ENCODE measurements around the gene PSD4.

The PSD4 gene

DNA sequence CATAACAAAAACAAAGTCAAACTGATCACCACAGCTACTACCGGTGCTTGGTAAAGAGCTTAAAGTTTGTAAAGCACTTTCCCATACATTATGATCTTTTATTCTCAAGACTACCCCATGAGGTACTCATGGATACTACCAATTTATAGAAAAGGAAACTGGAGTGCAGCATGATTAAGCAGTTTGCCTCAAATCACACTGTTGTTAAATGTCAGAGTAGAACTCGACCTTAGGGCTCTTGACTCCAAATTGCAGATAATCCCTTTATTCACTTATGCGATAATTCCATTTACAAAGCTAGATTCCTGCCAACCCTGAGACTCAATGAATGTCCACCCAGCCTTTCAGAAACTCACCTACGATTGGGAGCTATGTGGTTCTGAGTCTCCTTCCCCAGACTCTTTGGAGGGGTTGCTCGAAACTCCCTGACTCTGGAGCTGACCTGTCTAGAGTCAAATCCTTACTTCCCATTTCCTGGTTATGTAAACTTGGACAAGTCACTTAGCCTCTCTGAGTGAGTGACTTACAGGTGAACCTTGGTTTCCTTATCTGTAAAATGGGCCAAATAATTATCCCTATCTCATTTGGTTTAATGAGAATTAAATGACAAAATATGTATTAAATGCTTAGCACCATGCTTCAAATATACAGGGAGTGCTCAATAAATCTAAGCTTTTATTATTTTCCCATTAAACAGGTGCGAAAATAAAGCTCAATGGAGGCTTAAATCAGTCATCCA, 47.4 kb downstream of the PSD4 start:
- H3K9me3 Mint-ChIP-seq: no peaks in the 10 kb centered on the region
- no peaks in the 10 kb centered on the region for H3K36me3 Mint-ChIP-seq (ENCODE audit: low read depth)
- H3K4me1 Mint-ChIP-seq (ENCODE audit: low read depth): peaks cover 19% of the 10 kb centered on the region
- no peak overlapping the region for H3K27ac Mint-ChIP-seq
- no peak overlapping the region for H3K4me3 Mint-ChIP-seq
- no peaks in the 10 kb centered on the region for H3K27me3 Mint-ChIP-seq

DNA sequence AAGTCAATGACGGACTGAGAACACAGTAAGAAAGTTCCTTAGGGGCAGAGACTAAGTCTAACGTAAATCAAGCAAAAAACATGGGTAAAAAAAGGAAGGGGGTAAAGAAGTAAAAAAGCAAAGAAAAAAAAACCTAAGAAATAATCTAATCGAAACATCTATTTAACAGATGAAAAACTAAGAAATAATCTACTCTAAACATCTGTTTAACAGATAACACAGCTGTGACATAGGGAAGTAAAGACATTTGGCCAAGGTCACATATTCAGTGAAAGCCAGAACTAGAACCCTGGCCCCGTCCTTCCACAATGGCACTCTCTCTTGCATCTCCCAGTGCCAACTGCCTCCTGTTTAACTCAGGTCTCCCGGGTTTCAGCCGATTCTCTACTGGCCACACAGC, 48.1 kb downstream of the PSD4 start:
- Mint-ChIP-seq H3K27ac (no peak overlapping the region), H3K4me3 (no peak overlapping the region), H3K36me3 (ENCODE audit: low read depth) (no peaks in the 10 kb centered on the region), H3K9me3 (no peaks in the 10 kb centered on the region), H3K4me1 (ENCODE audit: low read depth) (peaks cover 19% of the 10 kb centered on the region), H3K27me3 (no peaks in the 10 kb centered on the region)

DNA sequence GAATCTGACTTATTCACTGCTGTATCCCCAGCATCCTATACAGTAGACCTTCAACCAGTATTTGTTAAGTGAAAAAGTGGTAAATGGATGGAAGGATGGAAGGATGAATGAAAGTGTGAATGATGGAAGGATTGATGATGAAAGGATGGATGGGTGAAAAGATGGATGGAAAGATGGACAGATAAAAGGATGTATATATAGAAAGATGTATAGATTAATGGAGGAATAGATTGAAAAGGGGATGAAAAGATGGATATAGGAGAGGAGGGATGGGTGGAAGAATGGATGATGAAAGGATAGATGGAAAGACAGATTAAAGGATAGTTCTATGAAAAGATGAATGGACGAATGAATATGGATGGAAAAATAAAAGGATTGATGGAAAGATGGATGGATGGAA, 50.0 kb downstream of the PSD4 start:
- Mint-ChIP-seq H3K36me3 (ENCODE audit: low read depth) (no peaks in the 10 kb centered on the region), H3K4me3 (no peak overlapping the region), H3K27ac (no peak overlapping the region), H3K4me1 (ENCODE audit: low read depth) (peaks cover under 1% of the 10 kb centered on the region), H3K27me3 (no peaks in the 10 kb centered on the region), H3K9me3 (no peaks in the 10 kb centered on the region)

DNA sequence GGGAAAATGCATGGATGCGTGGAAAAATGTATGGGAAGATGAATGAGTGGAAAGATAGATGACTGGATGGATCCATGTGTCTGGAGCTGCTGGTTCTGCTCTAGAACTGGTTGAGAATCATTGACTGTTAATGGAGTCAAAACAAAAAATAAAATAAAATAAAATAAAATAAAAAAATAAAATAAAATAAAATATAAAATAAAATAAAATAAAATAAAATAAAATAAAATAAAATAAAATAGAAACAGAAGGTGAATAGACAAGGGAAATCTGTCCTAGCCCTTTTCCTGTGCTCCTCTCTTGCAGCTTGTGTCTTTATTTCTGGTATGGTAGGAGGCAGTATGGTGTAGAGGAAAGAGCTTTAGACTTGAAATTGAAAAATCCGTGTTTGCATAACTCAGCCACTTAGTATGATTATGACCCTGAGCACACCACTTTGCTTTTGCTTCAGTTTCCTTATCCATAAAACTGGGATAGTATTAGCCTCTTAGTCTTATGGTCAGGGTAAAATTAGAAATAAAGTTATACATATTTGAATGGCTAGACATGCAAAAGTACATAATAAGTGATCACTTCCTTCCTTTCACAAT, 51.0 kb downstream of the PSD4 start:
- Mint-ChIP-seq H3K36me3 (ENCODE audit: low read depth) (no peaks in the 10 kb centered on the region), H3K9me3 (no peaks in the 10 kb centered on the region), H3K4me1 (ENCODE audit: low read depth) (no peaks in the 10 kb centered on the region), H3K27me3 (no peaks in the 10 kb centered on the region), H3K4me3 (no peak overlapping the region), H3K27ac (no peak overlapping the region)

DNA sequence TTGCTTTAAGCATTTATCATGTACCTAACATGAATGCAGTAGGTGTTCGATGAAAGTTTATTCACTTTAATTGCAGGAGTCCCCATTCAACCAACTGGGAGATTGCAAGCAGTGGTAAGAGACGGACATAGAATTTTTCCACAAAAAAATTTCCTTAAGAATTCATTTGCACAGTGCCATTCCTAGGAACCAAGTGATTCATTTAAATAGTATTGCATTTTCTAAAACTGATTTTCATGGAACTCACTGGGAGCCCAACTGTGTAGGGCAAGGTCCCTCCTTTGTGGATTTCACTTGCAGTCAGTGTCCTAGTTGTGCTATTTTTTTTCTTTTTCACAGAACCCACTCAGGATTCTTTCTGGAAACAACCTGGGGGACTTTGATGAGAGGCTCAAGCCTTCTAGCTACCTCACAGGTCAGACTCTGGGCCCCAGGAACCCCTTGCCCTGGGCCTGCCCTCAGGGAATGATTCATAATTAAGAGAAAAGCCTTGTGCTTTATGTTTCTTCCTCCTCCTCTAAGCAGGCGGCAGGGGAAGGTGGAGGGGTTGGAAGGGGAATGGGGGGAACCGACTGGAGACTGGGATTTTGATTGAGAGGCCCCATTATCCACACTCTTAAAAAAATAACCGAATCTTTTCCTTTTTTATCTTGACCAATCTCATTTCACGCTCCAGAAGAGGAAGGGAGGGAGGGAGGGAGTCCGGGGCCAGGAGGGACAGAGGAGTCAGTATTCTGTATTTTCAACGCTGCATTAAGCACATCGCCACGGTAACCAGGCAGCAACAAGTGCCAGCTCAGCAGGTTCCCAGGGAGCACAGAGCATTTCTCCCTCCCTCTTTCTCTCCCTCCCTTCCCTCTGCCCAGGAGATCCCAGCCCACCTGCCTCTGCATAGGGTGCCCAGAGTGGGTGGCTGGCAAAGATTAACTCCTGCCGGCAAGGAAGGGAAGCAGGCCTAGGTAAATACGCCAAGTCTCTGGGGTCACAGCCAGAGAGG, 51.8 kb downstream of the PSD4 start:
- H3K27ac Mint-ChIP-seq: no peak overlapping the region
- H3K36me3 Mint-ChIP-seq (ENCODE audit: low read depth): no peaks in the 10 kb centered on the region
- peaks cover 6% of the 10 kb centered on the region for H3K4me1 Mint-ChIP-seq (ENCODE audit: low read depth)
- H3K4me3 Mint-ChIP-seq: no peak overlapping the region
- H3K9me3 Mint-ChIP-seq: no peaks in the 10 kb centered on the region
- no peaks in the 10 kb centered on the region for H3K27me3 Mint-ChIP-seq

DNA sequence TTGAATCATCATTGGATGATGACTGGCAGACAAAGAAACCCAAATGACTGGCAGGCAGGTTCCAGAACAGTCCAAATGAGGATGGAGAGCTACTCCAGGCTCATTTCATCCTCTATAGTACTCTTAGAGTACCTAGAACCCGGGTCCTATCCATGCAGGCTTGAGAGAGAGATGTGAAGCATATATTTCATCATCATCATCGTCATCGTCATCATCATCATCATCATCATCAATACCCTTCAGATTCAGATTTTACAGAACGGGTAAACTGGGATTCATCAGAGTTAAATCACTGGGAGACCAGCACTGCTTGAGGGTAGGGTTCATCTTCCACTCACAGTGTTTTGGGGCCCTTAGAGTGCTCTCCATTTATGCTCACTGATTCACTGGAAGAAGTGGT, 52.7 kb downstream of the PSD4 start:
- no peaks in the 10 kb centered on the region for H3K9me3 Mint-ChIP-seq
- H3K27ac Mint-ChIP-seq: no peak overlapping the region
- no peaks in the 10 kb centered on the region for H3K27me3 Mint-ChIP-seq
- H3K4me3 Mint-ChIP-seq: no peak overlapping the region
- H3K36me3 Mint-ChIP-seq (ENCODE audit: low read depth): no peaks in the 10 kb centered on the region
- H3K4me1 Mint-ChIP-seq (ENCODE audit: low read depth): peaks cover 15% of the 10 kb centered on the region

DNA sequence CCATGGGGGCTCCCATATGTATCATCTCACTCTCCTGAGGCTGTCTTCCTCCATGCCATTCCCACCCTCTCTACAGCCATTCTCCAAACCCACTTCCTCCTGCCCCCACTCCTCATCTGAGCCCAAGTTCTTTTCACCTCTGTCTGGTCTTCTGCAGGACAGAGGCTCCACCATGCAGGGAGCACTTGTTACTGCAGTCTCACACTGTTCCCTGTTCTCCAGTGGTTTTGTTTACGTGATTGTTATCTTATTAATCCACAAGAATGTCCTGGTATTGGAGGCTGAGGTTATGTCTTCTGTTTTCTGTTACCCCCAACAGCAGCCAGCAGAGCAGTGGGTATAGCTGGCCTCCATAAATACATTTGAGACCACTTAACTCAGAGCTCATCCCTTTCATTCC, 53.5 kb downstream of the PSD4 start:
- Mint-ChIP-seq H3K4me1 (ENCODE audit: low read depth) (peaks cover 15% of the 10 kb centered on the region), H3K36me3 (ENCODE audit: low read depth) (no peaks in the 10 kb centered on the region), H3K27me3 (no peaks in the 10 kb centered on the region), H3K4me3 (no peak overlapping the region), H3K9me3 (no peaks in the 10 kb centered on the region), H3K27ac (no peak overlapping the region)

DNA sequence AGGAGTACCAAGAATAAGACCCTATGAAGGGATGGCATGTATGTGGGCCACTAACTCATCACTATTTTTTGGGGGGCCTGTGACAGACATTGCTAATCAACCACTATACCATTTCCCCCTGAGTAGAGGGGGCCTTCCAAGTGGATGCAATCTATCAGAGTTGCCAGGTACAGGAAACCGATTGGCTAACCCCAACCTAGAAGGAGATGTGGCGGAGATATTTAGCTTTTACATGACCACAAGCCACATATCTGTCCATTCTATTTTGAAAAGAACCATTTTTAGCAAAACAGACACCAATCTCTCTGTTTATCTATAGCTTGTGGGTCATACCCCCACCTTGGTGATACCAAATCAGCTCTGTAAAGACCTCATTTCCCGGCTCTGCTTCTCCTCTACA, 53.9 kb downstream of the PSD4 start:
- Mint-ChIP-seq H3K36me3 (ENCODE audit: low read depth) (no peaks in the 10 kb centered on the region), H3K4me1 (ENCODE audit: low read depth) (peaks cover 15% of the 10 kb centered on the region), H3K9me3 (no peaks in the 10 kb centered on the region), H3K27ac (no peak overlapping the region), H3K27me3 (no peaks in the 10 kb centered on the region), H3K4me3 (no peak overlapping the region)

DNA sequence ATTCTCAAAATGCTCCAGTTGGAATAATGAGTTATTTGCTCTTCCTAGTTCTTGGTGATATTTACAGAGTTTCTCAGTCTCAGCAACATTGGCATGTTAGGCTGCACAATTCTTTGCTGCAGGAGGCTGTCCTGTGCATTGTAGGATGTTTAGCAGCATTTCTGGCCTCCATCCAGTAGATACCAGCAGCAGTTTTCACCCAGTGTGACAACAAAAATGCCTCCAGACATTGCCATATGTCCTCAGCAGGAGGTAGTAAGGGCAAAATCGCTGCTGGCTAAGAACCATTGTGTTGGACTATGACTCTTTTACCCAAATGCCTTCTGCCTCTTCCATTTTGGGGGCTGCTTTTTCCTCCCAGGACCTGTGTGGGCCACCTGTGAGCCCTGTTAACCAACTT, 54.6 kb downstream of the PSD4 start:
- Mint-ChIP-seq H3K9me3 (no peaks in the 10 kb centered on the region), H3K27me3 (no peaks in the 10 kb centered on the region), H3K4me1 (ENCODE audit: low read depth) (peaks cover 15% of the 10 kb centered on the region), H3K4me3 (no peak overlapping the region), H3K27ac (no peak overlapping the region), H3K36me3 (ENCODE audit: low read depth) (no peaks in the 10 kb centered on the region)

DNA sequence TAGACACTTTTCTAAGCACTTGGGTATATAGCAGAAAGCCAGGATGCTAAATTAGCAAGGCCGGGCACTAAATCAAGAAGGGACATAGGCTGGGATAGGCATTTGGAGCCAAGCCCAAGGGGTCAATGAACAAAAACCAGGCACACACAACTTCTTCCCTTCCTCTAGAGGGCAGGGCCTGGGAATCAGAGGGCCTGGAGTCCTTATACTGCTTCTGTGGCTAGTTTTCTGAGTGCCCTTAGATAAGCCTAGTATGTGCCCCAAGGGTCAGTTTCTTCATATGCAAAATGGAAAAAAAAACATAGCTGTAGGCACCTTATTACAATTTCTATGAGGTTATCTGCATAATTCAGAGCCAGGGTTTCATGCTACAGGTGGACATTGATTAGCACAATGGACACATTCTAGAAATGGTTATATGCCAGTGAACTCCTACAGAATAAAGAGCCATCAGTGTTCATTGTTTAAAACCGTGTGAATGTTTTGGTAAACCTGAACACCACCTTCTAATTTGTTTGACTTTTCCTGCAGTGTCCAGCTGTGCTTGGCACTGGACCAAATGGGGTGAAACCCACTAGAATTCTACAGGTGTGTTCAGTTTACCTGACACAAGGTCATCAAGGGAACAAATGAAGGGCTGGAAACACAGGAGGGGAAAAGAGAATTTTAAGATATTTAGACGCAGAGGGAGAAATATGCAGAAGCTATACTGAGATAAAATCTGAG, 55.4 kb downstream of the PSD4 start:
- H3K4me3 Mint-ChIP-seq: no peak overlapping the region
- no peaks in the 10 kb centered on the region for H3K27me3 Mint-ChIP-seq
- H3K36me3 Mint-ChIP-seq (ENCODE audit: low read depth): no peaks in the 10 kb centered on the region
- H3K9me3 Mint-ChIP-seq: no peaks in the 10 kb centered on the region
- no peak overlapping the region for H3K27ac Mint-ChIP-seq
- peaks cover 18% of the 10 kb centered on the region for H3K4me1 Mint-ChIP-seq (ENCODE audit: low read depth)

DNA sequence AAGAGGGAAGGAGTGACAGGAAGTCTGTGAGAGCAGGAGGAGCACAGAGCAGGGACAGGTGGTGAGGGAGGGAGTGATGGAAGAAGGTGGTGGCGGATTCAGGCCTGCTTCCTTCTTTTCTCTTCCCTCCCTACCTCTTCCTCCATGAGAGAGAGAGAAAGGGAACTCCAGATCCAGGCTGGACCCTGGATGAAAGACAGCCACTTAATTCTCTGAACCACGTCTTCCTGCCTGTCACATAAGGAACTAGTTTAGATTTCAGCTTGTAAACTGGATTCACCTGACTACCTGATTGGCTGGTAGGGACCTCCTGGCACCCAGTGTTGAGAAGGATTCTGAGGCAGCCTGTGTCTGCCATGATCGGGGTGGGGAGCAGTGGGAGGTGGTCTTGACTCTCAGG, 56.0 kb downstream of the PSD4 start:
- Mint-ChIP-seq H3K27ac (no peak overlapping the region), H3K27me3 (no peaks in the 10 kb centered on the region), H3K9me3 (no peaks in the 10 kb centered on the region), H3K36me3 (ENCODE audit: low read depth) (no peaks in the 10 kb centered on the region), H3K4me3 (no peak overlapping the region), H3K4me1 (ENCODE audit: low read depth) (peaks cover 18% of the 10 kb centered on the region)

DNA sequence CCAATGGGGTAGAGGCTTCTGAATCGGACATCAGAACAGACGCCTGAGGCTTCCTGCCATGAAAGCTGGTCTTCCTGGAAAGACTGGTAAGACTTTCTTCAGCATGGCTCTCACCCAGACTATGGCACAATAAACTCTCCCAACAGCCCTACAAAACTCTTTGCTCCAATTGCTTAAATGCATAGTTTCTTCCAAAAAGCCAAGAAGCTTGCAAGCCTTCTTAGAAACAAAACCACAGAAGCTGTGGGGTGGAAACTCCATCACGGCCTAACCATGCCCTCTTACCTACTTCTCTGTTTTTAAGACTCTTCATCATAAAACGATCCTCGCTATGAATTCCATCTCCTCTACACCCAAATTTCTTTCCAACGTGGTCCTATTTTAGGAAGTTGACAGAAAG, 56.8 kb downstream of the PSD4 start:
- Mint-ChIP-seq H3K36me3 (ENCODE audit: low read depth) (no peaks in the 10 kb centered on the region), H3K9me3 (no peaks in the 10 kb centered on the region), H3K4me1 (ENCODE audit: low read depth) (peaks cover 23% of the 10 kb centered on the region), H3K27ac (peak overlapping the region; percentile 26), H3K27me3 (no peaks in the 10 kb centered on the region), H3K4me3 (no peak overlapping the region)

DNA sequence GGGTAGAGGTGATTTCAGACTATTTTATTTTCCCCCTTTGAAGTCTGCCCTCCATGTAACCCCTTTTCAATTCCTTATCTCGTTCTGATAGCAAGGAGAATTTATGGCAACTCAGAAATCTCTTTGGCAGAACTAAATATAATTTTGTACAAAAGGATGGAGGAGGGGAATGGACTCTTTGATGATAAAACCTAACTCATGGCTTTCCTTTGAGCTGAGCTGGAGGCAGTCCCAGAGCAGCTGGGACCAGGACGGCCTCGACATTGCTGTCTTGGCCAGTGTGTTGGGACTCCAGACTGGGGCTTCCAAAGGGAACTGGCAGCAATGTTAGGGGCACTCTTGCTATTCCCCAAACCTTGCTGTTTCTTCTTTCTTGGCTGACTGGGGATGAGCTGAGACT, 57.3 kb downstream of the PSD4 start:
- Mint-ChIP-seq H3K4me3 (no peak overlapping the region), H3K36me3 (ENCODE audit: low read depth) (no peaks in the 10 kb centered on the region)

DNA sequence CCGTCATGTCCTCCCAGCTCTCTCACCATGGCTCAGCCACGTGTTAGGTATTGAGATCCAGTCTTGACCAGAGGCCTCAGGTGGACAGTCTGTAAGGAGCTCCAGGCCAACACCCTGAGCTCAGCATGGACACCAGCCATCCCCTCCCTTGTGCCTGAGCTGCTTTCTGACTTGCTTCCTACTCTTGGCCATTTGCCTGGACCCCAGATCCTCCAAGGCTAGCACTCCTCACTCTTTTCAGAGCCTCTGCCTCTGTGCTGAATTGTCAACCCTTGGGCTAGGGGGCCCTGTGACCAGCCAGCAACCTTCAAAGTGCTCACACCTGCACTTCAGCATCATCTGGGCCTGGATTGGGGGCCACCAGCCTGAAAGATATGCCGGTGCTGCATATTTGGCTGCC, 58.4 kb downstream of the PSD4 start:
- no peaks in the 10 kb centered on the region for H3K36me3 Mint-ChIP-seq (ENCODE audit: low read depth)
- H3K9me3 Mint-ChIP-seq: no peaks in the 10 kb centered on the region
- H3K4me3 Mint-ChIP-seq: no peak overlapping the region
- H3K27me3 Mint-ChIP-seq: no peaks in the 10 kb centered on the region
- peaks cover 23% of the 10 kb centered on the region for H3K4me1 Mint-ChIP-seq (ENCODE audit: low read depth)
- no peak overlapping the region for H3K27ac Mint-ChIP-seq

More for the DNA sequence above, 57.3 kb downstream of the PSD4 start:
- H3K27me3 Mint-ChIP-seq: no peaks in the 10 kb centered on the region
- H3K9me3 Mint-ChIP-seq: no peaks in the 10 kb centered on the region
- no peak overlapping the region for H3K27ac Mint-ChIP-seq
- H3K4me1 Mint-ChIP-seq (ENCODE audit: low read depth): peaks cover 23% of the 10 kb centered on the region

DNA sequence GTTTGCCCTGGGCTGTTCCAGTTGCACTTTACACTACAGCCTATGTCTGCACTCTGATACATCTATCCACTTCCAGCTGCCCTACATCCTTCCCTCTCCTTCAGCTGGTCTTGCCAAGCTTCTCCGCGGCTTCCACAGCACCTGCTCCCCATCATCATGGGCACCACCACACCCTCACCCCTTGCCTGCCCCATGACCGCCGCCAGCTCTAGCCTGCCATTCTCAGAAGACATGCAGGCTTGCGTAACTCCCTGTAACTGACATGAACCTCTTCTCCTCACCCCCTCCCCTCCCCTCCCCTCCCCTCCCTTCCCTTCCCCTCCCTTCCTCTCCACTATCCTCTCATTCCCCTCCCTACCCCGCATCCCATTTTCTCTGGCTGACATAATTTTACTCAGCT, 59.0 kb downstream of the PSD4 start:
- Mint-ChIP-seq H3K4me3 (no peak overlapping the region), H3K9me3 (no peaks in the 10 kb centered on the region)

More for the DNA sequence above, 59.0 kb downstream of the PSD4 start:
- Mint-ChIP-seq H3K27me3 (no peaks in the 10 kb centered on the region), H3K27ac (no peak overlapping the region), H3K36me3 (ENCODE audit: low read depth) (peaks cover 3% of the 10 kb centered on the region), H3K4me1 (ENCODE audit: low read depth) (peaks cover 23% of the 10 kb centered on the region)

Measured in stimulated activated naive CD8-positive, alpha-beta T cell treated with anti-CD3 and anti-CD28 coated beads, Interleukin-15, Interleukin-2, amounts not matched to agents 100 ng/mL and 50 ng/mL, for 24 hours (primary cell).